ENCODE data around the gene RNU2-63P. TPM values are rescaled to one million over a fixed set of nuclear protein-coding genes. Genes with fewer than 3 reads are reported as not detected.
"Not testable (repeated sequence)": the region's sequence is repeated elsewhere in the genome, so short reads cannot be mapped to it uniquely, and the experiment has no call there.

RNU2-63P gene
- total RNA-seq, 4 donors from 2014 or later = not detected

DNA sequence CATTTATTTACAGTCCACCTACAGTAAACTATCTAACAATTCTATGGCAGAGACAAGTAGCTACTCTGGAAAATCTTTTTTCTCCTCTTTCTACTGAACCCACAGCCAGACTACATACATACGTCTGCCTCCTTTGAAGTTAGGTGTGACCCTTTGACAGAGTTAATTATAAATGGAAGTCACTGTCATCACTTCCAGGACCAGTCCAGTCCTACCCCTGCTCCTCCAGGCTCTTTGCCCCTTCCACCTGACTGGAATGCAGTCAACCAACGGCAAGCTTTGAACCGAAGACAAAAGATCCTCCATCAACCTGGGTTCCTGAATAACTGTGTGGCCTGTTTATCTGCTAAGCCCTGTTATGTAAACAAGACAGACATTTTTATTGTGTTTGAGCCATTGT lies 35.2 kb downstream of the RNU2-63P start:
- H3K9me3 ChIP-seq; H3K27me3 ChIP-seq; H3K4me1 ChIP-seq; H3K27ac ChIP-seq; H3K36me3 ChIP-seq; DNase-seq; intact Hi-C loops (cut with DNase I; ENCODE audit: low total_unique reads); in situ Hi-C loops (cut with MboI; ENCODE audit: low pct_ligation_motif_present in 1 of 4, low pct_unique_long_range_greater_than_20kb in 1 of 4, low sequenced_read_pairs in 3 of 4); H3K4me3 ChIP-seq: not testable (repeated sequence)
- WGBS, 2 donors (ENCODE audit: low coverage in 1 of 2) = no CpG with 5 or more reads among the region's 3 CpGs

DNA sequence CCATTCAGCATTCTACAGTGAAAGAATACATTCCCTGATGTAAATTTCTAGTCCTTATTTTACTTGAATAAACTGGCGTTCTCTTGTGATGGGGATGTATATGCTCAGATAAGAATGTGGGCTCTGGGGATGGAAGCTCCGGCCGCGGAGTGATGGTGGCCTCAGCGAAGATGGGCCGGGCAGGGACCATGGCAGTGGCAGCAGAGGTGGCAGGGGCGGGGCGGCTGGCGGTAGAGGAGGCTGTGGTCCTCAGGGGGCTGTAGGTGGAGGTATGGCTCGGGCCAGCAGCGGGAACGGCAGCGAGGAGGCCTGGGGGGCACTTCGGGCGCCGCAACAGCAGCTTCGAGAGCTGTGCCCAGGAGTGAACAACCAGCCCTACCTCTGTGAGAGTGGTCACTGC lies 44.0 kb downstream of the RNU2-63P start:
- H3K4me1 ChIP-seq; H3K27me3 ChIP-seq; H3K4me3 ChIP-seq; intact Hi-C loops (cut with DNase I; ENCODE audit: low total_unique reads); H3K9me3 ChIP-seq; H3K36me3 ChIP-seq; DNase-seq; H3K27ac ChIP-seq; in situ Hi-C loops (cut with MboI; ENCODE audit: low pct_ligation_motif_present in 1 of 4, low pct_unique_long_range_greater_than_20kb in 1 of 4, low sequenced_read_pairs in 3 of 4): not testable (repeated sequence)
- WGBS, 2 donors (ENCODE audit: low coverage in 1 of 2) = no CpG with 5 or more reads among the region's 17 CpGs

Small RNA genes lying within 50 kb of the gene (small RNA-seq; reads per million reads assigned to genes)
- 0 to 1.5 (median 0.79) reads per million in 4 donors for gene RNU2-63P

Other genes starting within 250 kb of the RNU2-63P start
- 1 to 10 TPM in 2 of 4 donors, not detected in 2; 4.0 to 9.7 TPM for gene RGPD2, start 190.8 kb downstream of the RNU2-63P start, total RNA-seq
- gene KRCC1, start 39.2 kb upstream of the RNU2-63P start, total RNA-seq = 10 to 100 TPM; 12.3 to 40.6 (median 27.6) TPM
- 10 to 100 TPM in 1 of 4 donors, 1 to 10 TPM in 3; 1.6 to 48.6 (median 3.2) TPM for gene SMYD1, start 51.3 kb upstream of the RNU2-63P start, total RNA-seq
- gene FABP1, start 111.5 kb upstream of the RNU2-63P start, total RNA-seq = 1,000 to 10,000 TPM; 1,053 to 3,583 (median 2,025) TPM
- gene THNSL2, start 153.8 kb upstream of the RNU2-63P start, total RNA-seq = 10 to 100 TPM in 3 of 4 donors, 1 to 10 TPM in 1; 1.1 to 33.2 (median 17.5) TPM

All from transverse colon (tissue), 4 donors.